IPS-15b (cell line): Measurements from ENCODE around the gene CDYL2.
"Not testable (repeated sequence)": the region's sequence is repeated elsewhere in the genome, so short reads cannot be mapped to it uniquely, and the experiment has no call there.

Experiments
- H3K27me3 ChIP-seq: one replicate; pipeline ENCODE4 v1.6.1; 2013; ENCODE audit warnings: low read length; ENCODE audit not compliant: control insufficient read depth, insufficient read depth
- H3K36me3 ChIP-seq: one replicate; pipeline ENCODE4 v1.6.1; 2013; ENCODE audit warnings: low read length; ENCODE audit not compliant: control insufficient read depth, insufficient read depth
- H3K4me1 ChIP-seq: one replicate; pipeline ENCODE4 v1.6.1; 2013; ENCODE audit warnings: mild to moderate bottlenecking, low read length; ENCODE audit not compliant: control insufficient read depth, insufficient read depth
- H3K4me3 ChIP-seq: one replicate; pipeline ENCODE4 v1.5.1; 2013; ENCODE audit warnings: low read depth, low read length
- H3K9ac ChIP-seq: one replicate; pipeline ENCODE4 v1.6.1; 2013; ENCODE audit warnings: low read depth, mild to moderate bottlenecking, low read length
- H3K9me3 ChIP-seq: one replicate; pipeline ENCODE4 v1.6.1; 2013; ENCODE audit warnings: mild to moderate bottlenecking, low read length; ENCODE audit not compliant: control insufficient read depth, insufficient read depth

CDYL2 gene

GRCh38 chr16:80666378-80667250, 137.8 kb downstream of the CDYL2 start:
- peaks cover 10% of the 10 kb centered on the region for H3K4me1 ChIP-seq
- no peak overlapping the region for H3K9ac ChIP-seq
- H3K9me3 ChIP-seq, result no peaks in the 10 kb centered on the region
- H3K4me3 ChIP-seq, result no peak overlapping the region
- H3K27me3 ChIP-seq, result peaks cover 2% of the 10 kb centered on the region
- peaks cover 3% of the 10 kb centered on the region for H3K36me3 ChIP-seq

GRCh38 chr16:80665356-80665755, 139.0 kb downstream of the CDYL2 start:
- peaks cover 6% of the 10 kb centered on the region for H3K4me1 ChIP-seq
- H3K36me3 ChIP-seq, result peaks cover 3% of the 10 kb centered on the region
- no peak overlapping the region for H3K4me3 ChIP-seq
- H3K9ac ChIP-seq, result no peak overlapping the region
- no peaks in the 10 kb centered on the region for H3K9me3 ChIP-seq
- H3K27me3 ChIP-seq, result peaks cover 2% of the 10 kb centered on the region

- H3K9ac ChIP-seq, result no peak overlapping the region
- no peaks in the 10 kb centered on the region for H3K9me3 ChIP-seq
- H3K4me3 ChIP-seq, result no peak overlapping the region
- H3K36me3 ChIP-seq, result peaks cover 3% of the 10 kb centered on the region
- peaks cover 2% of the 10 kb centered on the region for H3K27me3 ChIP-seq
- peaks cover 6% of the 10 kb centered on the region for H3K4me1 ChIP-seq
Observed at GRCh38 chr16:80664786-80665185, 139.6 kb downstream of the CDYL2 start.

DNA sequence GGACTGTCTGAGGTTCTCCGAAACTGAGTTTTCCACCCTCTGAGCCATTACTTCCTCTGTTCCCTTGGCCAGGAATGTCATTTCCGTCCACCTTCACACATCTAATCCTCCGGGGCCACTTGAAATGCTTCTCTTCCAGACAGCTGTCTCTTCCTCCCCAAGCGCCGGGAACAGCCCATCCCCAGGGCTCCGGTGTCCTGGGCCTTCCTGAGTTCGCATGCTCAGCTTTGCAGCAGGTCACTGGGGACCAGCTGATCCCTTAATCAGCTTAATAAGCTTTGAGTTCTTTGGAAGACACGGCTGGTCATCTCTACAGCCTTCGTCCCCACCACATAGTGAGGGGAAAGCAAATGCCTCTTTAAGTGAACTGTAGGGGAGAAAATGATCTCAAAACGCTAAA, 140.2 kb downstream of the CDYL2 start:
- no peak overlapping the region for H3K4me3 ChIP-seq
- peaks cover 2% of the 10 kb centered on the region for H3K27me3 ChIP-seq
- no peak overlapping the region for H3K9ac ChIP-seq

GRCh38 chr16:80663078-80663477, 141.3 kb downstream of the CDYL2 start:
- Histone ChIP-seq H3K36me3 (no peaks in the 10 kb centered on the region), H3K9me3 (no peaks in the 10 kb centered on the region), H3K9ac (no peak overlapping the region)

More for the DNA sequence above, 140.2 kb downstream of the CDYL2 start:
- no peaks in the 10 kb centered on the region for H3K9me3 ChIP-seq
- H3K36me3 ChIP-seq, result no peaks in the 10 kb centered on the region
- peaks cover 6% of the 10 kb centered on the region for H3K4me1 ChIP-seq

DNA sequence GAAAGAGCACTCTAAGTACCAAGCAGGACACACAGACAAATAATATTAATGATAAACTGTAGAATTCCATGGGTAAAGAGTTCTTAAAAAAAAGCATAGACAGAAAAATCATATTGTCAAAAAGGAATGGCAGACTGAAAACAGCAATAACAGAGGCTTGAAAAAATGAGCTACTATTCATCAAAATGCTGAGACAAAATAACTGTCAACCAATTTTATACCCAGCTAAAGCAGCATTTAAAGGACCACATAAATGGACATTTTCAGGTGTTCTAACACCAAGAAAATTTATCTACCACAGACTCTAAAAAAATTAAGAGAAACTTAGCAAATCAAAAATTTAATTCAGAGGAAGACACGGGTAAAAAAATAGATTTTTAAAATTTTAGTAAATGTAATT, 144.5 kb downstream of the CDYL2 start:
- H3K9me3 ChIP-seq, result no peaks in the 10 kb centered on the region
- no peak overlapping the region for H3K9ac ChIP-seq
- H3K27me3 ChIP-seq, result no peaks in the 10 kb centered on the region
- no peaks in the 10 kb centered on the region for H3K36me3 ChIP-seq
- H3K4me1 ChIP-seq, result no peaks in the 10 kb centered on the region
- no peak overlapping the region for H3K4me3 ChIP-seq

More at GRCh38 chr16:80663078-80663477, 141.3 kb downstream of the CDYL2 start:
- H3K4me1 ChIP-seq, result peaks cover 6% of the 10 kb centered on the region
- no peak overlapping the region for H3K4me3 ChIP-seq
- H3K27me3 ChIP-seq, result peaks cover 2% of the 10 kb centered on the region

GRCh38 chr16:80656711-80657150, 147.7 kb downstream of the CDYL2 start:
- H3K4me1 ChIP-seq, result no peaks in the 10 kb centered on the region
- H3K36me3 ChIP-seq, result no peaks in the 10 kb centered on the region
- no peak overlapping the region for H3K4me3 ChIP-seq
- no peaks in the 10 kb centered on the region for H3K27me3 ChIP-seq
- no peaks in the 10 kb centered on the region for H3K9me3 ChIP-seq
- no peak overlapping the region for H3K9ac ChIP-seq

- H3K9ac ChIP-seq, result no peak overlapping the region
- H3K4me1 ChIP-seq, result no peaks in the 10 kb centered on the region
- no peaks in the 10 kb centered on the region for H3K27me3 ChIP-seq
- H3K36me3 ChIP-seq, result no peaks in the 10 kb centered on the region
- H3K9me3 ChIP-seq, result no peaks in the 10 kb centered on the region
- H3K4me3 ChIP-seq, result no peak overlapping the region
Observed at GRCh38 chr16:80656161-80656560, 148.2 kb downstream of the CDYL2 start.

- H3K9me3 ChIP-seq, result no peaks in the 10 kb centered on the region
- no peaks in the 10 kb centered on the region for H3K4me1 ChIP-seq
- no peak overlapping the region for H3K4me3 ChIP-seq
- H3K36me3 ChIP-seq, result no peaks in the 10 kb centered on the region
- no peak overlapping the region for H3K9ac ChIP-seq
- no peaks in the 10 kb centered on the region for H3K27me3 ChIP-seq
Observed at GRCh38 chr16:80655751-80656150, 148.6 kb downstream of the CDYL2 start.

- Histone ChIP-seq H3K9me3 (no peaks in the 10 kb centered on the region), H3K4me1 (no peaks in the 10 kb centered on the region), H3K4me3 (no peak overlapping the region), H3K27me3 (no peaks in the 10 kb centered on the region), H3K9ac (no peak overlapping the region), H3K36me3 (no peaks in the 10 kb centered on the region)
Observed at GRCh38 chr16:80654094-80654862, 150.1 kb downstream of the CDYL2 start.

DNA sequence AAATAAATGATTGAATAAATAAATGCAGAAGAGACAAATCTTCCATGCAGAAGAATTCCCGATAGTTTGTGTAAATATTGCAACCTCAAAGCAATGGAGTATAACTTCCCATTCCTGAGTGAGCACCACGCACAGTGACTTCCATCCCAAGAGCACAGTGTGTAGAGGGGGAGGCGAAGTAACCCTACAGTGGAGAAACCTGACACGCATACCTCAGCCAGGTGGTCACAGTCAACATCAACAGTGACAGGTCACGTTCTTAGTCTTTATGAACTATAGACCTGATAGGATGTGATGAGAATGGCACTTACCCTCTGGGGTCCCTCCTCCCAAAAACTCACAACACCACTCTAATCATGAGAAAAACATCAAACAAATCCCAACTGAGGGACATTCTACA, 152.0 kb downstream of the CDYL2 start:
- no peaks in the 10 kb centered on the region for H3K27me3 ChIP-seq
- no peak overlapping the region for H3K4me3 ChIP-seq
- H3K4me1 ChIP-seq, result no peaks in the 10 kb centered on the region
- no peaks in the 10 kb centered on the region for H3K9me3 ChIP-seq
- no peak overlapping the region for H3K9ac ChIP-seq
- H3K36me3 ChIP-seq, result no peaks in the 10 kb centered on the region

DNA sequence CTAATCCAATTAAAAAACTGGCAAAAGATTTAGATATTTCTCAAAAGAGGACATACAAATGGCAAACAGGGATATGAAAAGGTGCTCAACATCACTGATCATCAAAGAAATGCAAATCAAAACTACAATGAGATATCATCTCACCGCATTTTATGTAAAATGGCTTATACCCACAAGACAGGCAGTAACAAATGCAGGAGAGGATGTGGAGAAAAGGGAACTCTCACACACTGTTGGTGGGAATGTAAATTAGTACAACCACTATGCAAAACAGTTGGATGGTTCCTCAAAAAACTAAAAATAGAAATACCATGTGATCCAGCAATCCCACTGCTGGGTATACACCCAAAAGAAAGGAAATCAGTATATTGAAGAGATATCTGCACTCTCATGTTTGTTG, 154.1 kb downstream of the CDYL2 start:
- H3K36me3 ChIP-seq, H3K9ac ChIP-seq, H3K9me3 ChIP-seq, H3K27me3 ChIP-seq, H3K4me3 ChIP-seq, H3K4me1 ChIP-seq: not testable (repeated sequence)
